D721Med (cell line): ENCODE measurements around the gene RASGEF1C.

Experiments used
- DNase-seq: peaks from one replicate; pipeline ENCODE4 v3.0.0; 2011; ENCODE audit warnings: low spot score; ENCODE audit not compliant: insufficient read length
- FAIRE-seq: peaks from 2 replicates; lab custom pipeline; 2011; peaks lifted over from hg19 to GRCh38; lab: Jason Lieb, UNC
- CTCF ChIP-seq: IDR thresholded peaks from 2 replicates; pipeline ENCODE4 v1.5.1; 2012; ENCODE audit warnings: mild to moderate bottlenecking, control low read depth; ENCODE audit not compliant: insufficient read depth; ENCODE audit errors: missing control alignments

The RASGEF1C gene

GRCh38 chr5:180197016-180197702, 11.9 kb downstream of the RASGEF1C start:
- no peak for TF ChIP-seq CTCF
- no peak for FAIRE-seq
- no peak for DNase-seq

- no peak for DNase-seq
- TF ChIP-seq CTCF: no peak
- FAIRE-seq: no peak
These were observed 14.3 kb downstream of the RASGEF1C start for GRCh38 chr5:180194410-180195345.

- no peak for TF ChIP-seq CTCF
- no peak for DNase-seq
- no peak for FAIRE-seq
These were observed 15.1 kb downstream of the RASGEF1C start for GRCh38 chr5:180193749-180194375.

- DNase-seq (no peak), FAIRE-seq (no peak)
- TF ChIP-seq CTCF: no peak
These were observed 17.3 kb downstream of the RASGEF1C start for GRCh38 chr5:180191716-180192115.

- FAIRE-seq: no peak
- TF ChIP-seq CTCF: no peak
- DNase-seq: no peak
These were observed 21.2 kb downstream of the RASGEF1C start for GRCh38 chr5:180187767-180188166.

- DNase-seq (no peak), FAIRE-seq (no peak)
- no peak for TF ChIP-seq CTCF
These were observed 28.2 kb downstream of the RASGEF1C start for GRCh38 chr5:180180846-180181245.
